Measurements from ENCODE around the gene WNT5B. TPM values are rescaled to one million over a fixed set of nuclear protein-coding genes. Genes with fewer than 3 reads are reported as not detected.

The WNT5B gene
- total RNA-seq, 1 donor from 2014 or later: 16.3 TPM

DNA sequence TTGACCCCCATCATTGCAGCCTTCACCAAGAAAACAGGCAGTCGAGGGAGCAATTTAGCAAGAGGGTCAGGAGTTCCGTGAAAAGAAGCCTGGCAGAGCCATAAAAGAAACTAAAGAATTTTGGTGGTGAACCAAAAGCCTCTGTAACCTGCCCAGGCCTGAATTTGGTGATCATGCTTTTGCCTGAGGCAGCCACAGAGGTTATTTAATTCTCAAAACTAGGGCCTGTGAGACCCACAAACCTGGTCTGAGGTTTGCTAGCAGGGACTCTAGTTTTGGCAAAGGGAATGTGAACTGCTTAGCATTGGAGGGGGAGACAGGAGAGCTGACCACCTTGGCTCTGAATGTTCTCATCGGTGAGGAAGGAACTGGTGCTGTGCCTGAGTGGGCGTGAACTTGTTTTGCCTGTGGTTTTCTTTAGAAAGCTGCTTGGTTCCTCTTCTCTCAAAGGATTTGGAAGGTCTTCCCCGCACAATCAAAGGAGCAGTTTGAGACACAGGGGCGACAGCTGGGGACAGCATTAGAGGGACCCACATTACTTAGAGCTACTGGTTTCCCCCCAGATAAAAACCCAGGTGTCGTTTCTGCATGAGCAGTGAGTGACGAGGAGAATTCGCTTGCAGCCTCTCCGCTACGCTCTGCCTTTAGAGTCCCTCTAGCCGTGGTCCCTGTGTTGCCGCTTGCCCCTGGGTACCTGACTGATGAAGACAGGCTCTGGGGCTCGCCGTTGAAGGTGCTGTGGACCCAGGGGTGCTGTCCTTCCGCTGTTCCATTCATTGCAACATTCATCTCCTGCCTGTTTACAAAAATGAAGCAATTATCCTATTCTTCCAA is 12.6 kb upstream of the WNT5B start:
- peaks cover 2% of the 10 kb centered on the region for H3K9me3 Mint-ChIP-seq (ENCODE audit: unreplicated experiment)
- H3K27me3 Mint-ChIP-seq (ENCODE audit: unreplicated experiment): no peaks in the 10 kb centered on the region
- TF ChIP-seq, protein P1, sequence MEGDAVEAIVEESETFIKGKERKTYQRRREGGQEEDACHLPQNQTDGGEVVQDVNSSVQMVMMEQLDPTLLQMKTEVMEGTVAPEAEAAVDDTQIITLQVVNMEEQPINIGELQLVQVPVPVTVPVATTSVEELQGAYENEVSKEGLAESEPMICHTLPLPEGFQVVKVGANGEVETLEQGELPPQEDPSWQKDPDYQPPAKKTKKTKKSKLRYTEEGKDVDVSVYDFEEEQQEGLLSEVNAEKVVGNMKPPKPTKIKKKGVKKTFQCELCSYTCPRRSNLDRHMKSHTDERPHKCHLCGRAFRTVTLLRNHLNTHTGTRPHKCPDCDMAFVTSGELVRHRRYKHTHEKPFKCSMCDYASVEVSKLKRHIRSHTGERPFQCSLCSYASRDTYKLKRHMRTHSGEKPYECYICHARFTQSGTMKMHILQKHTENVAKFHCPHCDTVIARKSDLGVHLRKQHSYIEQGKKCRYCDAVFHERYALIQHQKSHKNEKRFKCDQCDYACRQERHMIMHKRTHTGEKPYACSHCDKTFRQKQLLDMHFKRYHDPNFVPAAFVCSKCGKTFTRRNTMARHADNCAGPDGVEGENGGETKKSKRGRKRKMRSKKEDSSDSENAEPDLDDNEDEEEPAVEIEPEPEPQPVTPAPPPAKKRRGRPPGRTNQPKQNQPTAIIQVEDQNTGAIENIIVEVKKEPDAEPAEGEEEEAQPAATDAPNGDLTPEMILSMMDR (IDR thresholded peaks at IDR 0.05; ENCODE audit: partially characterized antibody, unreplicated experiment): no peak
- H3K27ac Mint-ChIP-seq (ENCODE audit: unreplicated experiment): no peak overlapping the region
- no peak for DNase-seq
- no peaks in the 10 kb centered on the region for H3K36me3 Mint-ChIP-seq (ENCODE audit: unreplicated experiment)
- peaks cover 21% of the 10 kb centered on the region for H3K4me1 Mint-ChIP-seq (ENCODE audit: low read depth, unreplicated experiment)
- H3K4me3 Mint-ChIP-seq (ENCODE audit: unreplicated experiment): no peak overlapping the region

DNA sequence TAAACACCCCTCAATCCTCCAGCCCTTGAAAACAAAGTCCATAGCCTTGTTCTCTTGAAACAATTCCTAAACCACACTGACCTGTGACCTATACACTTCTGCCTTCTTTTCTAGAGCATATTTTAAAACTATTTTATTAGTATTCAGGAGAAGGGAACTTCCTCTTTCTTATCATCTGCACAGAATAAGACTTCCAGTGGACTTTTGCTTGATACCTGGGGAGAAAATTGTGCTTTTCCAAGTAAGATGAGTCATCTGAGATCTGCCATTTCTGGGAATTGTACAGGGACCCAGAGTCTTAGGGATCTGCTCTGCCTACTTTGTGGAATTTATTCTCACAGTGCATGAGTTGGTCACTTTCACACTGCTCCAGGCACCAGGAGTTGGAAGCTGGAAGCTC is 10.5 kb upstream of the WNT5B start:
- Mint-ChIP-seq H3K4me3 (ENCODE audit: unreplicated experiment) (no peak overlapping the region), H3K27ac (ENCODE audit: unreplicated experiment) (no peak overlapping the region), H3K4me1 (ENCODE audit: low read depth, unreplicated experiment) (peaks cover 22% of the 10 kb centered on the region), H3K36me3 (ENCODE audit: unreplicated experiment) (no peaks in the 10 kb centered on the region), H3K9me3 (ENCODE audit: unreplicated experiment) (peaks cover 2% of the 10 kb centered on the region), H3K27me3 (ENCODE audit: unreplicated experiment) (peaks cover 3% of the 10 kb centered on the region)
- no peak for DNase-seq
- TF ChIP-seq, protein P1 (IDR thresholded peaks at IDR 0.05; ENCODE audit: partially characterized antibody, unreplicated experiment): no peak

DNA sequence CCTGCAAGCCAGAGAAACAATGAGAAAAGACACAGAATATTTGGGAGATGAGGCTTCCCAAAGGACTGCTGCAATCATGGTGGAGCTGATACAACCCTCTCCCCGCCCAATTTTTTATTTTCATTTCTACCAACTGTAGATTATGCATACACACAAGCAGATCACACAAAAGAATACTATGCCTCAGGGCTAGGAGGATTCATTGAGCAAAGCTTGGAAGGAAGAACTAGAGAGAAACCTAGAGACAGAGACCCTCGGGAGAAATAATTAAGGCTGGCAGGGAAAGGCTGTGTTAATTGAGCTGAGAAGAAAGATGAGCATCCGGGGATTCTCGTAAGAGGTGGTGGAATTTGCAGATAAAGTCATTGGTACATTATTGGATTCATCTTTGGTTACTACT is 9.9 kb upstream of the WNT5B start:
- no peak overlapping the region for H3K4me3 Mint-ChIP-seq (ENCODE audit: unreplicated experiment)
- no peaks in the 10 kb centered on the region for H3K36me3 Mint-ChIP-seq (ENCODE audit: unreplicated experiment)
- H3K9me3 Mint-ChIP-seq (ENCODE audit: unreplicated experiment): peaks cover 2% of the 10 kb centered on the region
- peaks cover 4% of the 10 kb centered on the region for H3K27me3 Mint-ChIP-seq (ENCODE audit: unreplicated experiment)
- H3K4me1 Mint-ChIP-seq (ENCODE audit: low read depth, unreplicated experiment): peaks cover 22% of the 10 kb centered on the region
- no peak overlapping the region for H3K27ac Mint-ChIP-seq (ENCODE audit: unreplicated experiment)
- TF ChIP-seq, protein P1 (IDR thresholded peaks at IDR 0.05; ENCODE audit: partially characterized antibody, unreplicated experiment): no peak
- DNase-seq: no peak

DNA sequence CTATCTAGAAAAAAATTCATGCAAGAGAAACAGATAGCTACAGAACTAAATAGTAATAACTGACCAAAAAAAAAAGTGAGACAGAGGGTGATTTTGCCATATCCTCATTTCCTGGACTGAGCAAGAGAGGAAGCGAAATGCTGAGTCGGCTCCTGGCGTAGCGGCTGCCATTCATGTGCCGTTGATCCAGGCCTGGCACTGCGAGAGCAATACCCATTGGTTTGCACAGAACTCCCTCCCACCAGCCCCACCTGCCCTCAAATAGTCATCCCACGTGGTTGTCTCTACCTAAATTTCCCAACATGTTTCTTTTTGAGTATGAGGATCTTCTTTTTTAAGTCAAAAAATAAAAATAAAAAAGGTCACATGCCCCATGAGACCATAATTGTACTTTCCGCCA is 9.4 kb upstream of the WNT5B start:
- Mint-ChIP-seq H3K4me1 (ENCODE audit: low read depth, unreplicated experiment) (peaks cover 21% of the 10 kb centered on the region), H3K27ac (ENCODE audit: unreplicated experiment) (no peak overlapping the region), H3K36me3 (ENCODE audit: unreplicated experiment) (no peaks in the 10 kb centered on the region), H3K27me3 (ENCODE audit: unreplicated experiment) (peaks cover 4% of the 10 kb centered on the region), H3K4me3 (ENCODE audit: unreplicated experiment) (no peak overlapping the region), H3K9me3 (ENCODE audit: unreplicated experiment) (peaks cover 2% of the 10 kb centered on the region)
- no peak for DNase-seq
- TF ChIP-seq, protein P1 (IDR thresholded peaks at IDR 0.05; ENCODE audit: partially characterized antibody, unreplicated experiment): no peak

DNA sequence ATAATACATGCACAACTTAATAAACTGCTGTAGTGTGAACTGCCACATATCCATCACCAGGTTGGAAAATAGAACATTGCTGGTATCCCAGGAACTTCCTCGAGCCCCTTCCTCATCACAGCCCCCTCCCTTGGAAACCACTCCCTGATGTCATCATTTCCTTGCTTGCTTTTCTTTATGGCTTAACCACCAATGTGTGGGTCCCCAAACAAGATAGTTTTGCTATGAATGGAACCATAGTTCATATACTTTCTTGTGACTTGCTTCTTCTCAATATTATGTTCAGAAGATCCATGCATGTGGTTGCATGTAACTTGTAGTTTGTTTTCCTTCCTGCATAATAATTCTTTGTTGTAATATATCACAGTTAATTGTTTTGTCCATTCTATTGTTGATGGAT is 8.9 kb upstream of the WNT5B start:
- Mint-ChIP-seq H3K9me3 (ENCODE audit: unreplicated experiment) (peaks cover 2% of the 10 kb centered on the region), H3K4me1 (ENCODE audit: low read depth, unreplicated experiment) (peaks cover 16% of the 10 kb centered on the region), H3K27me3 (ENCODE audit: unreplicated experiment) (peaks cover 6% of the 10 kb centered on the region), H3K36me3 (ENCODE audit: unreplicated experiment) (no peaks in the 10 kb centered on the region), H3K4me3 (ENCODE audit: unreplicated experiment) (no peak overlapping the region), H3K27ac (ENCODE audit: unreplicated experiment) (no peak overlapping the region)
- DNase-seq: no peak
- TF ChIP-seq, protein P1 (IDR thresholded peaks at IDR 0.05; ENCODE audit: partially characterized antibody, unreplicated experiment): no peak

All from glutamatergic neuron (in vitro differentiated cells).